Caco-2 (cell line): ENCODE results near the gene VAV2. TPM values are rescaled to one million over a fixed set of nuclear protein-coding genes. Genes with fewer than 3 reads are reported as not detected.

Experiments
- BruUV-seq: library from RNA; stranded (reverse); fragments of 400-500 nt; replicated peaks from 2 replicates; lab custom pipeline; 2021; lab: Mats Ljungman, UMichigan
- CTCF ChIA-PET: fragments of 300-600 bp; sonication (Branson Sonifier 250); formaldehyde crosslinking; loops from one replicate; lab custom pipeline; 2022; ENCODE audit warnings: antibody characterized with exemption; lab: Charles Lee
- POLR2A ChIA-PET: fragments of 300-600 bp; sonication (Branson Sonifier 250); formaldehyde crosslinking; loops from one replicate; lab custom pipeline; 2022; ENCODE audit warnings: antibody characterized with exemption; lab: Charles Lee
- DNase-seq, 2 experiments: peaks; one replicate each; pipeline versions ENCODE4 v3.0.0 to v3.0.0-alpha.2; 2020 to 2022
- H3K27me3 ChIP-seq: replicated peaks from 2 replicates; pipeline ENCODE4 v1.6.0; 2011; ENCODE audit warnings: low read length; ENCODE audit not compliant: control insufficient read depth, insufficient read depth
- H3K36me3 ChIP-seq: 2 replicates; pipeline ENCODE4 v1.5.1; 2011; ENCODE audit warnings: low read length; ENCODE audit not compliant: control insufficient read depth, insufficient read depth
- H3K4me1 ChIP-seq: fragments of 250-450 bp; sonication (Bioruptor Pico); 2 replicates; pipeline ENCODE4 v1.5.1; 2020; ENCODE audit warnings: mild to moderate bottlenecking
- H3K4me3 ChIP-seq: 2 replicates; pipeline ENCODE4 v1.5.1; 2011; ENCODE audit warnings: low read depth, mild to moderate bottlenecking, control low read depth, low read length
- H3K9me3 ChIP-seq: fragments of 250-450 bp; sonication (Bioruptor Pico); 2 replicates; pipeline ENCODE4 v1.5.1; 2020; ENCODE audit warnings: mild to moderate bottlenecking, moderate library complexity
- H3K27ac Mint-ChIP-seq: one replicate; pipeline ENCODE4 v1.8.0; 2022; ENCODE audit warnings: mixed read lengths; ENCODE audit not compliant: unreplicated experiment
- H3K27me3 Mint-ChIP-seq: one replicate; pipeline ENCODE4 v1.8.0; 2022; ENCODE audit warnings: mixed read lengths; ENCODE audit not compliant: insufficient read depth, unreplicated experiment
- H3K36me3 Mint-ChIP-seq: one replicate; pipeline ENCODE4 v1.8.0; 2022; ENCODE audit warnings: mild to moderate bottlenecking, mixed read lengths; ENCODE audit not compliant: insufficient read depth, unreplicated experiment
- H3K4me1 Mint-ChIP-seq: one replicate; pipeline ENCODE4 v1.8.0; 2022; ENCODE audit warnings: low read depth, mixed read lengths; ENCODE audit not compliant: unreplicated experiment
- H3K4me3 Mint-ChIP-seq: one replicate; pipeline ENCODE4 v1.8.0; 2022; ENCODE audit warnings: mild to moderate bottlenecking, moderate library complexity, mixed read lengths; ENCODE audit not compliant: unreplicated experiment
- H3K9me3 Mint-ChIP-seq: one replicate; pipeline ENCODE4 v1.8.0; 2022; ENCODE audit warnings: mixed read lengths; ENCODE audit not compliant: unreplicated experiment
- intact Hi-C: fragments of 100-400 bp; cut with micrococcal nuclease; formaldehyde crosslinking; loops from one replicate; pipeline ENCODE4 v1.10.0; 2022; ENCODE audit not compliant: unreplicated experiment
- total RNA-seq: library from RNA; stranded (reverse); gene quantifications from 2 replicates; pipeline ENCODE4 v1.2.3, GENCODE V29; 2022
- TF ChIP-seq, protein P1 (sequence below), 2 experiments: fragments of 200-600 bp in 1 of 2; IDR thresholded peaks; 1 replicate in 1 of 2; 2 replicates in 1 of 2; pipeline versions ENCODE4 v1.5.1 to v1.8.0; 2011 to 2022; ENCODE audit warnings: antibody characterized with exemption in 1 of 2, control low read depth in 1 of 2, inconsistent platforms in 1 of 2, low read depth in 1 of 2, low read length in 1 of 2, mild to moderate bottlenecking in 1 of 2, moderate library complexity in 1 of 2; ENCODE audit not compliant: insufficient read depth in 1 of 2, severe bottlenecking in 1 of 2, unreplicated experiment in 1 of 2

The VAV2 gene
- total RNA-seq, 1 experiment from 2014 or later, result 55.3 TPM

DNA sequence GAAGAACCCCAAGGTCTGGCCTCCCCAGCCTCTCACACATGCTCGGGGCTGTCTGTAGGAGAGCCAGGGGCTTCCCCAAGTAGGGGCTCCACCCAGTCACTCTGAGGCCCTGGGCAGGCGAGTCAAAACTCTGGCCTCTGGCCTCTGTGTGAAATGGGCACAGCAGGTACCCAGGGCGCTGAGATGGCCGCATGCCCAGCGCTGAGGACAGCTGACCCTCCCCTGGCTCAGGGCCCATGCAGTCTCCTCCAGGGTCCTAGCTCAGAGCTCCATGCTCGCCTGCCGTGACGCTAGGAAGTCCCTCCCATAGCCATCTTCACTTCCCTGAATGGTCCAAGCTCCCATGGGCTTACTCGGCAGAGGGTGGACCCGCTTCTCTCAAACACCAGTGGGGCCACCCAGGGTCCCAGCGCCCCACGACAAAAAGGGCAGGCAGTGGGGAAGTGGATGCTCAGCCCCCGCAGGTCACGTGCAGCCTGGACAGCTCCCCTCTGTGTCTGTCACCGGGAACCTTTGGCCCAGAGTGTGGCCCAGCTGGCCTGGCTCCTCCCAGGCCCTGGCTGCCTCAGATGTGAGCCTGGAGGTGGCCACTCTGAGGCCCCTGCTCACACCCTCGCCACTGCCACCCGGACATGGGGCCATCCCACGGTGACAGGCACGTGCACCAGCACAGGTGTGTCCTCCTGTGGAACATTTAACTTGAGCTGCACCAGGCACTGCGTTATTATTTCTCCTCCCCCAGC is 12.2 kb upstream of the VAV2 start:
- H3K4me1 ChIP-seq, result no peaks in the 10 kb centered on the region
- no peaks in the 10 kb centered on the region for H3K9me3 ChIP-seq
- no peaks in the 10 kb centered on the region for H3K4me1 Mint-ChIP-seq
- BruUV-seq, result no TSS peak
- peaks cover 9% of the 10 kb centered on the region for H3K9me3 Mint-ChIP-seq
- no peak overlapping the region for H3K4me3 Mint-ChIP-seq
- H3K4me3 ChIP-seq, result no peak overlapping the region
- H3K27ac Mint-ChIP-seq, result peak overlapping the region; percentile 33
- H3K36me3 Mint-ChIP-seq, result no peaks in the 10 kb centered on the region
- ChIA-PET POLR2A (no interaction called here), CTCF (no interaction called here)
- intact Hi-C loops, result no loop called here
- TF ChIP-seq, protein P1, sequence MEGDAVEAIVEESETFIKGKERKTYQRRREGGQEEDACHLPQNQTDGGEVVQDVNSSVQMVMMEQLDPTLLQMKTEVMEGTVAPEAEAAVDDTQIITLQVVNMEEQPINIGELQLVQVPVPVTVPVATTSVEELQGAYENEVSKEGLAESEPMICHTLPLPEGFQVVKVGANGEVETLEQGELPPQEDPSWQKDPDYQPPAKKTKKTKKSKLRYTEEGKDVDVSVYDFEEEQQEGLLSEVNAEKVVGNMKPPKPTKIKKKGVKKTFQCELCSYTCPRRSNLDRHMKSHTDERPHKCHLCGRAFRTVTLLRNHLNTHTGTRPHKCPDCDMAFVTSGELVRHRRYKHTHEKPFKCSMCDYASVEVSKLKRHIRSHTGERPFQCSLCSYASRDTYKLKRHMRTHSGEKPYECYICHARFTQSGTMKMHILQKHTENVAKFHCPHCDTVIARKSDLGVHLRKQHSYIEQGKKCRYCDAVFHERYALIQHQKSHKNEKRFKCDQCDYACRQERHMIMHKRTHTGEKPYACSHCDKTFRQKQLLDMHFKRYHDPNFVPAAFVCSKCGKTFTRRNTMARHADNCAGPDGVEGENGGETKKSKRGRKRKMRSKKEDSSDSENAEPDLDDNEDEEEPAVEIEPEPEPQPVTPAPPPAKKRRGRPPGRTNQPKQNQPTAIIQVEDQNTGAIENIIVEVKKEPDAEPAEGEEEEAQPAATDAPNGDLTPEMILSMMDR (IDR thresholded peaks at IDR 0.05; ENCODE audit: insufficient read depth in 1 of 2, low read depth in 1 of 2, low read length in 1 of 2, severe bottlenecking in 1 of 2, unreplicated experiment in 1 of 2), result no peak
- no peaks in the 10 kb centered on the region for H3K27me3 ChIP-seq
- no peaks in the 10 kb centered on the region for H3K27me3 Mint-ChIP-seq
- H3K36me3 ChIP-seq, result no peaks in the 10 kb centered on the region
- no peak for DNase-seq

DNA sequence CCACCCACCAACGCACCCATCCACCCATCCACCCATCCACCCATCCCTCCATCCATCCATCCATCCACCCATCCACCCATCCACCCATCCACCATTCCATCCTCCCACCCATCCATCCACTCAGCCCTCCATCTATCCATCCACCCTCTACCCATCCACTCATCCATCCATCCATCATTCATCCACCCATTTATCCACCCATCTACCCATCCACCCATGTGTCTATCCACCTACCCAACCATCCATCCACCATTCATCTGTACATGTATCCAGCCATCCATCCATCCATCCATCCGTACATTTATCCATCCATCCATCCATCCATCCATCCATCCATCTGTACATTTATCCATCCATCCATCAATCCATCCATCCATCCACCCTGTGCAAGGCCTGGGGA is 11.1 kb upstream of the VAV2 start:
- Mint-ChIP-seq H3K4me1 (no peaks in the 10 kb centered on the region), H3K9me3 (peaks cover 9% of the 10 kb centered on the region), H3K36me3 (no peaks in the 10 kb centered on the region), H3K27me3 (no peaks in the 10 kb centered on the region), H3K4me3 (no peak overlapping the region), H3K27ac (no peak overlapping the region)
- intact Hi-C loops, result no loop called here
- H3K4me3 ChIP-seq, result no peak overlapping the region
- H3K4me1 ChIP-seq, result no peaks in the 10 kb centered on the region
- POLR2A ChIA-PET, result no interaction called here
- H3K36me3 ChIP-seq, result no peaks in the 10 kb centered on the region
- CTCF ChIA-PET, result no interaction called here
- no peaks in the 10 kb centered on the region for H3K27me3 ChIP-seq
- TF ChIP-seq, protein P1 (IDR thresholded peaks at IDR 0.05; ENCODE audit: insufficient read depth in 1 of 2, low read depth in 1 of 2, low read length in 1 of 2, severe bottlenecking in 1 of 2, unreplicated experiment in 1 of 2), result no peak
- H3K9me3 ChIP-seq, result no peaks in the 10 kb centered on the region
- no TSS peak for BruUV-seq
- DNase-seq, result no peak

DNA sequence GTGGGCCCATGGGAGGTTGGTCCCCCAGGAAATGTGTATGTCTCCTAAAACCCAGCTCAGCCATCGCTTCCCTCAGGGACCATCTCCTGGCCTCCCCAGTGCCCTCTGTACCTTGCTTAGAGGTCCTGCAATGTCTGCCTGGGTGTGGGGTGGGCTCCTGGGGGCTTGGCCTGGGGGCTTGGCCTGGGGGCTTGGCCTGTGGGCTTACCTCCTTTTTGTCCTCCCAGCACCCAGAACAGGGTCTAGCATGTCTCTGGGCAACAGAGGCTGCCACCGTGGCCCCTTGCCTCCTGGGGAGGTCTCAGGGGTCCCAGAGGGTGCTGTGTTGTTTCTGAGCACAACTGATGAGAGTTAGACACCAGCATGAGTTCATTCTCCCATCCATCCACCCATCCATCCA is 10.7 kb upstream of the VAV2 start:
- H3K36me3 Mint-ChIP-seq, result no peaks in the 10 kb centered on the region
- ChIA-PET POLR2A (no interaction called here), CTCF (no interaction called here)
- TF ChIP-seq, protein P1 (IDR thresholded peaks at IDR 0.05; ENCODE audit: insufficient read depth in 1 of 2, low read depth in 1 of 2, low read length in 1 of 2, severe bottlenecking in 1 of 2, unreplicated experiment in 1 of 2), result no peak
- no peaks in the 10 kb centered on the region for H3K36me3 ChIP-seq
- no peaks in the 10 kb centered on the region for H3K27me3 ChIP-seq
- no peak overlapping the region for H3K4me3 ChIP-seq
- no peak overlapping the region for H3K27ac Mint-ChIP-seq
- H3K4me1 Mint-ChIP-seq, result no peaks in the 10 kb centered on the region
- no peak for DNase-seq
- H3K27me3 Mint-ChIP-seq, result no peaks in the 10 kb centered on the region
- no peaks in the 10 kb centered on the region for H3K4me1 ChIP-seq
- intact Hi-C loops, result no loop called here
- H3K4me3 Mint-ChIP-seq, result no peak overlapping the region
- no peaks in the 10 kb centered on the region for H3K9me3 ChIP-seq
- H3K9me3 Mint-ChIP-seq, result peaks cover 9% of the 10 kb centered on the region
- no TSS peak for BruUV-seq
